NCI-H1048 (cell line): Measurements from ENCODE around the gene FBXO38.
"Not testable (repeated sequence)": the region's sequence is repeated elsewhere in the genome, so short reads cannot be mapped to it uniquely, and the experiment has no call there.

Source experiments
- DNase-seq: peaks from one replicate; lab custom pipeline; 2025; lab: John Stamatoyannopoulos, UW

FBXO38 gene

GRCh38 chr5:148433826-148434225, 50.1 kb downstream of the FBXO38 start:
- no peak for DNase-seq

- DNase-seq = no peak
Observed at GRCh38 chr5:148436029-148436428, 52.3 kb downstream of the FBXO38 start.

- no peak for DNase-seq
Observed at GRCh38 chr5:148437249-148437648, 53.5 kb downstream of the FBXO38 start.

GRCh38 chr5:148438933-148439332, 55.2 kb downstream of the FBXO38 start:
- no peak for DNase-seq

- DNase-seq = no peak
Observed at GRCh38 chr5:148443241-148443640, 59.5 kb downstream of the FBXO38 start.

- DNase-seq = peak; percentile 50
Observed at GRCh38 chr5:148443998-148444397, 60.2 kb downstream of the FBXO38 start.

- no peak for DNase-seq
Observed at GRCh38 chr5:148445578-148445977, 61.8 kb downstream of the FBXO38 start.

GRCh38 chr5:148446611-148447010, 62.9 kb downstream of the FBXO38 start:
- DNase-seq = no peak

- no peak for DNase-seq
Observed at GRCh38 chr5:148452499-148453193, 68.9 kb downstream of the FBXO38 start.

GRCh38 chr5:148454576-148454975, 70.8 kb downstream of the FBXO38 start:
- DNase-seq = no peak

GRCh38 chr5:148455185-148455584, 71.4 kb downstream of the FBXO38 start:
- DNase-seq = no peak

- DNase-seq = no peak
Observed at GRCh38 chr5:148457183-148457620, 73.4 kb downstream of the FBXO38 start.

- no peak for DNase-seq
Observed at GRCh38 chr5:148458036-148458888, 74.5 kb downstream of the FBXO38 start.

- DNase-seq = no peak
Observed at GRCh38 chr5:148459669-148460068, 75.9 kb downstream of the FBXO38 start.

GRCh38 chr5:148465381-148466235, 81.8 kb downstream of the FBXO38 start:
- no peak for DNase-seq

- DNase-seq = no peak
Observed at GRCh38 chr5:148466236-148466580, 82.5 kb downstream of the FBXO38 start.

- DNase-seq = no peak
Observed at GRCh38 chr5:148467958-148468357, 84.2 kb downstream of the FBXO38 start.

GRCh38 chr5:148468746-148469145, 85.0 kb downstream of the FBXO38 start:
- not testable (repeated sequence) for DNase-seq

GRCh38 chr5:148469501-148469935, 85.8 kb downstream of the FBXO38 start:
- no peak for DNase-seq

- no peak for DNase-seq
Observed at GRCh38 chr5:148471379-148471778, 87.6 kb downstream of the FBXO38 start.

- no peak for DNase-seq
Observed at GRCh38 chr5:148474025-148474511, 90.3 kb downstream of the FBXO38 start.

GRCh38 chr5:148476302-148476701, 92.5 kb downstream of the FBXO38 start:
- no peak for DNase-seq
